Caco-2 (cell line): ENCODE results near the gene SERPINB12. TPM values are rescaled to one million over a fixed set of nuclear protein-coding genes. Genes with fewer than 3 reads are reported as not detected.

Experiments used
- BruUV-seq: library from RNA; stranded (reverse); fragments of 400-500 nt; replicated peaks from 2 replicates; lab custom pipeline; 2021; lab: Mats Ljungman, UMichigan
- CTCF ChIA-PET: fragments of 300-600 bp; sonication (Branson Sonifier 250); formaldehyde crosslinking; loops from one replicate; lab custom pipeline; 2022; ENCODE audit warnings: antibody characterized with exemption; lab: Charles Lee
- POLR2A ChIA-PET: fragments of 300-600 bp; sonication (Branson Sonifier 250); formaldehyde crosslinking; loops from one replicate; lab custom pipeline; 2022; ENCODE audit warnings: antibody characterized with exemption; lab: Charles Lee
- DNase-seq, 2 experiments: peaks; one replicate each; pipeline versions ENCODE4 v3.0.0 to v3.0.0-alpha.2; 2020 to 2022
- H3K27me3 ChIP-seq: replicated peaks from 2 replicates; pipeline ENCODE4 v1.6.0; 2011; ENCODE audit warnings: low read length; ENCODE audit not compliant: control insufficient read depth, insufficient read depth
- H3K36me3 ChIP-seq: 2 replicates; pipeline ENCODE4 v1.5.1; 2011; ENCODE audit warnings: low read length; ENCODE audit not compliant: control insufficient read depth, insufficient read depth
- H3K4me1 ChIP-seq: fragments of 250-450 bp; sonication (Bioruptor Pico); 2 replicates; pipeline ENCODE4 v1.5.1; 2020; ENCODE audit warnings: mild to moderate bottlenecking
- H3K4me3 ChIP-seq: 2 replicates; pipeline ENCODE4 v1.5.1; 2011; ENCODE audit warnings: low read depth, mild to moderate bottlenecking, control low read depth, low read length
- H3K9me3 ChIP-seq: fragments of 250-450 bp; sonication (Bioruptor Pico); 2 replicates; pipeline ENCODE4 v1.5.1; 2020; ENCODE audit warnings: mild to moderate bottlenecking, moderate library complexity
- H3K27ac Mint-ChIP-seq: one replicate; pipeline ENCODE4 v1.8.0; 2022; ENCODE audit warnings: mixed read lengths; ENCODE audit not compliant: unreplicated experiment
- H3K27me3 Mint-ChIP-seq: one replicate; pipeline ENCODE4 v1.8.0; 2022; ENCODE audit warnings: mixed read lengths; ENCODE audit not compliant: insufficient read depth, unreplicated experiment
- H3K36me3 Mint-ChIP-seq: one replicate; pipeline ENCODE4 v1.8.0; 2022; ENCODE audit warnings: mild to moderate bottlenecking, mixed read lengths; ENCODE audit not compliant: insufficient read depth, unreplicated experiment
- H3K4me1 Mint-ChIP-seq: one replicate; pipeline ENCODE4 v1.8.0; 2022; ENCODE audit warnings: low read depth, mixed read lengths; ENCODE audit not compliant: unreplicated experiment
- H3K4me3 Mint-ChIP-seq: one replicate; pipeline ENCODE4 v1.8.0; 2022; ENCODE audit warnings: mild to moderate bottlenecking, moderate library complexity, mixed read lengths; ENCODE audit not compliant: unreplicated experiment
- H3K9me3 Mint-ChIP-seq: one replicate; pipeline ENCODE4 v1.8.0; 2022; ENCODE audit warnings: mixed read lengths; ENCODE audit not compliant: unreplicated experiment
- CTCF ChIP-seq, 2 experiments: fragments of 200-600 bp in 1 of 2; IDR thresholded peaks; 1 replicate in 1 of 2; 2 replicates in 1 of 2; pipeline versions ENCODE4 v1.5.1 to v1.8.0; 2011 to 2022; ENCODE audit warnings: antibody characterized with exemption in 1 of 2, control low read depth in 1 of 2, inconsistent platforms in 1 of 2, low read depth in 1 of 2, low read length in 1 of 2, mild to moderate bottlenecking in 1 of 2, moderate library complexity in 1 of 2; ENCODE audit not compliant: insufficient read depth in 1 of 2, severe bottlenecking in 1 of 2, unreplicated experiment in 1 of 2
- intact Hi-C: fragments of 100-400 bp; cut with micrococcal nuclease; formaldehyde crosslinking; loops from one replicate; pipeline ENCODE4 v1.10.0; 2022; ENCODE audit not compliant: unreplicated experiment
- total RNA-seq: library from RNA; stranded (reverse); gene quantifications from 2 replicates; pipeline ENCODE4 v1.2.3, GENCODE V29; 2022

Gene SERPINB12
- total RNA-seq, 1 experiment from 2014 or later, result not detected

GRCh38 chr18:63603772-63604171 lies 61.6 kb downstream of the SERPINB12 start:
- no peaks in the 10 kb centered on the region for H3K36me3 ChIP-seq
- Mint-ChIP-seq H3K36me3 (no peaks in the 10 kb centered on the region), H3K4me3 (no peak overlapping the region), H3K27me3 (no peaks in the 10 kb centered on the region), H3K4me1 (no peaks in the 10 kb centered on the region), H3K9me3 (no peaks in the 10 kb centered on the region), H3K27ac (no peak overlapping the region)
- intact Hi-C loops, result no loop called here
- POLR2A ChIA-PET, result no interaction called here
- CTCF ChIA-PET, result no interaction called here
- DNase-seq, result no peak
- H3K4me1 ChIP-seq, result no peaks in the 10 kb centered on the region
- no TSS peak for BruUV-seq
- H3K9me3 ChIP-seq, result no peaks in the 10 kb centered on the region
- H3K27me3 ChIP-seq, result no peaks in the 10 kb centered on the region
- no peak for TF ChIP-seq CTCF (IDR thresholded peaks at IDR 0.05; ENCODE audit: insufficient read depth in 1 of 2, low read depth in 1 of 2, low read length in 1 of 2, severe bottlenecking in 1 of 2, unreplicated experiment in 1 of 2)
- no peak overlapping the region for H3K4me3 ChIP-seq

GRCh38 chr18:63604791-63605567 lies 62.8 kb downstream of the SERPINB12 start:
- H3K4me1 ChIP-seq, result no peaks in the 10 kb centered on the region
- H3K4me1 Mint-ChIP-seq, result no peaks in the 10 kb centered on the region
- ChIA-PET CTCF (no interaction called here), POLR2A (no interaction called here)
- no peaks in the 10 kb centered on the region for H3K36me3 ChIP-seq
- no peak overlapping the region for H3K4me3 Mint-ChIP-seq
- no peak for TF ChIP-seq CTCF (IDR thresholded peaks at IDR 0.05; ENCODE audit: insufficient read depth in 1 of 2, low read depth in 1 of 2, low read length in 1 of 2, severe bottlenecking in 1 of 2, unreplicated experiment in 1 of 2)
- H3K27me3 Mint-ChIP-seq, result no peaks in the 10 kb centered on the region
- no peak for DNase-seq
- H3K9me3 Mint-ChIP-seq, result no peaks in the 10 kb centered on the region
- H3K9me3 ChIP-seq, result no peaks in the 10 kb centered on the region
- no peak overlapping the region for H3K27ac Mint-ChIP-seq
- BruUV-seq, result no TSS peak
- intact Hi-C loops, result no loop called here
- H3K4me3 ChIP-seq, result no peak overlapping the region
- H3K27me3 ChIP-seq, result no peaks in the 10 kb centered on the region
- H3K36me3 Mint-ChIP-seq, result no peaks in the 10 kb centered on the region

GRCh38 chr18:63606526-63606925 lies 64.4 kb downstream of the SERPINB12 start:
- ChIA-PET POLR2A (no interaction called here), CTCF (no interaction called here)
- Mint-ChIP-seq H3K36me3 (no peaks in the 10 kb centered on the region), H3K9me3 (no peaks in the 10 kb centered on the region), H3K4me1 (no peaks in the 10 kb centered on the region), H3K27ac (no peak overlapping the region), H3K4me3 (no peak overlapping the region), H3K27me3 (no peaks in the 10 kb centered on the region)
- BruUV-seq, result no TSS peak
- H3K27me3 ChIP-seq, result no peaks in the 10 kb centered on the region
- TF ChIP-seq CTCF (IDR thresholded peaks at IDR 0.05; ENCODE audit: insufficient read depth in 1 of 2, low read depth in 1 of 2, low read length in 1 of 2, severe bottlenecking in 1 of 2, unreplicated experiment in 1 of 2), result no peak
- no peaks in the 10 kb centered on the region for H3K9me3 ChIP-seq
- H3K4me1 ChIP-seq, result no peaks in the 10 kb centered on the region
- no peak overlapping the region for H3K4me3 ChIP-seq
- DNase-seq, result no peak
- no peaks in the 10 kb centered on the region for H3K36me3 ChIP-seq
- intact Hi-C loops, result no loop called here
